ENCODE data around the gene NEDD4L. TPM values are rescaled to one million over a fixed set of nuclear protein-coding genes. Genes with fewer than 3 reads are reported as not detected.

Gene NEDD4L
- total RNA-seq, 1 donor from 2014 or later = 30.9 TPM

DNA sequence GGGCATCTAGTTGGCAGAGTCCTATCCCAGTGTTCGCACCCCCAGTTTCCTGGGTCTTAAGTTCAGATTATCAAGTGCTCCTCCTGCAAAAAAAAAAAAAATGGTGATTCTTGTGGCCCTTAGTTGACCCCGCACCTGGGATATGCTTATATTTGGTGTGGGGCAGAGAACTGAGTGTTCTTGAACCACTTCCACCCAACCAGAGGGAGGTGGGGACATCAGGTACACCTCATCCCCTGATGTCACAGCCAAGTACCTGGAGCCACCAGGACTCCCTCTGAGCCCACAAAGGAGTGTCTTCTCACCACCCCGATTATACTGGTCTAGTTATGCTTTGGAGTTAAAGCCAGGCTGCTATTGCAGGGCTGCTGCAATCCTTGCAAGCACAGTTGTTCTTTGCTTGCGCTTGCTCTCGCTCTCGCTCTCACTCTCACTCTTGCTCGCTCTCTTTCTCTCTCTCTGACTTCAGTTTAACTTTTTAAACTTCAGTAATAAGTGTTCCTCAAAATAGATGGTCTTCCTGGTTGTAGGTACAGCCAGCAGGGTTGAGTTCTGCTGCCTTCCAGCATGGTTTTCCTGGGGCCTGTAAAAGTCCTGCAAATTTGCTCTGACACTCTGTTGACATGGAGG is 265.7 kb downstream of the NEDD4L start:
- DNase-seq (ENCODE audit: low spot score) (no peak), ATAC-seq (no peak)
- intact Hi-C loops (cut with DNase I) = loop anchor here (10.0 kb wide), 1 partner anchor 65 kb away; no protein-coding TSS in a partner anchor

DNA sequence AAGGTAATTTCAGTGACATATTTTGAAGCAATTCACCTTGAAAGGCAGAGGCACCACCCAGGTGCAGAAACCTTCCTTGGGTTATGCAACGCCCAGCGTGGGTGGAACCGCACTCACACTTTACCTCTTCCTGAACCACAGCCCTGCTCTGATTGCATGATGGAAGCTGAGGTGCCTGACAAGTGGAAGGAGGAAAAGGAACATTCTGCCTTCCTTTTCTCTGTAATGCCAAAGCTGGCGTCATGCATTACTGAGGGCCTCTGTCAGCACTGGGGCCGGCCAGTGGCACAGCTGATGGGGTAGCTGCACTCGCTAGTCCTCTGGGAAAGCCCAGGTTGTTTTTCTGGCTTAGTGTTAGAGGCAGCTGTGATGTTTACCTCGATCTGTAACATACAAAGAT is 266.5 kb downstream of the NEDD4L start:
- no peak for DNase-seq (ENCODE audit: low spot score)
- intact Hi-C loops (cut with DNase I) = loop anchor here (10.0 kb wide), 1 partner anchor 64 kb away; no protein-coding TSS in a partner anchor
- ATAC-seq = no peak

DNA sequence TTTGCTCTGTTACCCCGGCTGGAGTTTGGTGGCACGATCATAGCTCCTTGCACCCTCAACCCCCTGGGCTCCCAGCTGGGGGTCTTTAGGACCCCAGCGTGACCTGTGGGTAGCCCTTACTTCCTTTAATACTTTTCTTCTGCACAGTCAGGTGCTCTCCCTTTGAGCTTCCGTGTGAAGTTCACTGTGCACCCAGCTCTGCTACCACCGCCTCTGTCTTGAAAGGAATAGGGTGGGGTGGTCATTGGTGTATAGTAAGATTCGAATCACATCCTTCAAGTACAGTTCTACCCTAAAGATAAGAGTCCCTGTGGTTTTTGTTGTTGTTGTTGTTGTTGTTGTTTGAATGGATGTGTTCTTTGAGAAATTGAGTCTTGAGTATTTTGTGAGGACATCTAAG is 267.4 kb downstream of the NEDD4L start:
- intact Hi-C loops (cut with DNase I) = loop anchor here (10.0 kb wide), 1 partner anchor 63 kb away; no protein-coding TSS in a partner anchor
- no peak for ATAC-seq

DNA sequence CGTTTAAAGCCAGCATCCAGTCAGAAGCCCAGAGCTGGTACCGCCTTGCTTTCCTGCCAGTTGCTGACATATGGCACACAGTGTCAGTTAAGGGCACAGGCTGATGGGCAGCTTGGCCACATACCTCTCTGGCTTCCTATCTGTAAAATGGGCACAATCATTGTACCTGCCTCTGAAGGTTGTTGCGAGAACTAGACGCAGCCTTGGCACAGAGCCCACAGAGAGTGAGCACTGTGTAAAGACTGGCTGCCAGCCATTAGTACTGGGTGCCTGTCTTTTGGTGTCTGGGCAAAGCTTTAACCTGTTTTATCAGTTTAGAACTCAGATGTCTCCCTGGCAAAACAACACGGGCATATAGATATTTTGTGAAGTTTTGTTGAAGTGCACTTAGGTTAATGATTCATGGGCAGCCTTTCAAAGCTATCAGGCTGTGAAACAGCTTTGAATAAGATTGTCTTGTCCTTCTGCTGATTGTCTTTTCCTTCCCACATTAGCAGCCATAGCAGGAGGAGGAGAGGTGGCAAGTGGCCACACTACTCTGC is 269.5 kb downstream of the NEDD4L start:
- ATAC-seq (no peak), DNase-seq (ENCODE audit: low spot score) (no peak)
- intact Hi-C loops (cut with DNase I) = loop anchor here (10.0 kb wide), 1 partner anchor 61 kb away; no protein-coding TSS in a partner anchor

More for the DNA sequence above, 267.4 kb downstream of the NEDD4L start:
- no peak for DNase-seq (ENCODE audit: low spot score)

DNA sequence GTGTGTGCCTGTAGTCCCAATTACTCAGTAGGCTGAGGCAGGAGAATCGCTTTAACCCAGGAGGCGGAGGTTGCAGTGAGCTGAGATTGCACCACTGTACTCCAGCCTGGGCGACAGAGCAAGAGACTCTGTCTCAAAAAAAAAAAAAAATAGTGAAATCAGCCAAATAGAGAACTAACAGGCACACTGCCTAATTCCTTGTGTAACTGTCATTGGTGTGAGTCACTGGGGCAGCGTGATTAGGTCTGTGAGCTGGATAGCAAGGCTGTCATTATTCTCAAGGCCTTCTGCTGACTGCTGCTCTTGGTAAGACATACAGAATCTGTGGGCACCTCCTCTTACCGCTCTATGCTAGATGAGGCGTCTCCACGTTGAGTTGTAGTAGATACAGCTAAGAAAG is 270.3 kb downstream of the NEDD4L start:
- intact Hi-C loops (cut with DNase I) = loop anchor here (10.0 kb wide), 1 partner anchor 61 kb away; no protein-coding TSS in a partner anchor

DNA sequence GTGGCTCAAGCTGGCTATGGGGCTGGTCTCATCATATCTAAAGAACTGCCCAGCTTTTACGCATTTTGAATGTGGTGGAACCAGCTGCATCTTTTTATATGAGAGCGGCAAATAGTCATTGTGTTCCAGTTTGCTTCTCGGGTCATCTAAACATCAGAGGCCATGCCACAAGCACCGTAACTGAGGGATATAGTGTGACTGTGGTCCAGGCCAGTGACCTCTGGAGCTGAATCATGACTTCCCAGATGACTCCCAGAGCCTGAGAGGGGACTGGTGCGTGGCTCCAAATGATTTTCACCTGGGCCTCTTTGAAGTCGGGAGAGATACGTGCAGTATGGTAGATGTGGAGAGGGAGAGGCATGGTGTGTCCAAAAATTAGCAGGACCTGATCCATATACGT is 271.0 kb downstream of the NEDD4L start:
- ATAC-seq (no peak), DNase-seq (ENCODE audit: low spot score) (no peak)
- intact Hi-C loops (cut with DNase I) = loop anchor here (10.0 kb wide), 1 partner anchor 60 kb away; no protein-coding TSS in a partner anchor

More for the DNA sequence above, 270.3 kb downstream of the NEDD4L start:
- peak; percentile 92 for ATAC-seq
- no peak for DNase-seq (ENCODE audit: low spot score)

DNA sequence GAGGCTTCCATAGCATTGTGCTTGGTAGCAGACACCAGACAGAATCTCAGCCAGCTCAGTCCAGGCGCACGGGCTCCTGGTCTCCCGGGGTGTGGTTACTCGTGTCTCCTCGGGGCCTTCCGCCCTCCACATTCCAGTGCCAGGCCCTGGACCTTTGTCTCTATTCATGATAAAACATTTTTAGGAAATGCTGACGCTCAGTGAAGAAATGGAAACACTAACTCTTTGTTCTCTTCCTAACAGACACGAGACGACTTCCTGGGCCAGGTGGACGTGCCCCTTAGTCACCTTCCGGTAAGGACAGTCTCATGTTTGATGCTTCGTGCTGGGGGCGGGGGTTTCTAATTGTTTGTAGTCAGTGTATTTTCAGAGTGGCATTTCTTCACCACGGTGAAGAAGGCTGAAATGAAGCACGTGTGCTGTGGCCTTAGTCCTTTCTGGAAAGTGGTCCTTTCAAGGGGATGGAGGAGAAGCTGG is 271.8 kb downstream of the NEDD4L start:
- intact Hi-C loops (cut with DNase I) = loop anchor here (10.0 kb wide), 1 partner anchor 59 kb away; no protein-coding TSS in a partner anchor

DNA sequence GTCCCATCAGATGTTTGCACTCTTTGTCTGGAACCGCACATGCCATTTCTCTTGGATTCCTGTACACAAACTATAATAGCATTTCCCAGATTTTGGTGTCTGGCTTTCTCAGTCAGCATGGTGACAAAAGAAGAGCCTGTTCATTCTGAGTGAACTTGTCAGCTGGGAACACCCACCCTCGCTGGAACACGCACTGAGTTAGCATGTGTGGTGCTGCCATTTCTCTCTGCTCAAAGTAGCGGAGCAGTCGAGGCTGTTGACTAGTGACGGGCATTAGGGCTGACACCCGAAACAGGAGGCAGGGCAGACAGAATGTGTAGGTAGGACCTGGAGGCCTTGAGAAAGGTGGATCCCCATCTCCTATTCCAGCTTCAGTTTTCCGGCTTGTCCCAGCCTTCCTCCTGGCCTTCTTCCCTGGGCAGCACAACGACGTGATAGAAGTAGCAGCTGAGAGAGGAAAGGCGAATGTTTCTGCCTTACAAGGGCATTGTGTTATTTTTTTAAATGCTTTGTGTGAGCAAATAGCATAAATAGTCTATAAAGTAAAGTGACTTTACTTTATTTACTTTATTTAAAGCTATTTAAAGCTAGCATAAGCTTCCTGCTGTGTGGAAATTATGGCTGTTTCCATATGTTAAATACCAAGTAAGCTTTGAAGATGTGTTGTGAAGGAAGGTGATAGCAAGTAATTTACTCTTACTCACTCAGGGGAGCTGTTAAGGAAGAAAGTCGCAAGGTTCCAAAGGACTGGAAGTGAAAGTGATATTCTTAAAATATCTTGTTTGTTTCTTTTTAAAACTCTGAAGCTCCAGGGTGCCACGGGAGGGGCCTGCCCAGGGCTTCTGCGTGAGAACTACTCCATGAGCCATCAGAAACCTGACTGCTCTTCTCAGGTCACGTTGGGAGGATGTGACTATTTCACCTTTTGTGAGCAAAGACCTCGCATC is 272.6 kb downstream of the NEDD4L start:
- DNase-seq (ENCODE audit: low spot score) (no peak), ATAC-seq (no peak)
- intact Hi-C loops (cut with DNase I) = loop anchor here (10.0 kb wide), 1 partner anchor 58 kb away; no protein-coding TSS in a partner anchor

More for the DNA sequence above, 271.8 kb downstream of the NEDD4L start:
- no peak for DNase-seq (ENCODE audit: low spot score)
- no peak for ATAC-seq

DNA sequence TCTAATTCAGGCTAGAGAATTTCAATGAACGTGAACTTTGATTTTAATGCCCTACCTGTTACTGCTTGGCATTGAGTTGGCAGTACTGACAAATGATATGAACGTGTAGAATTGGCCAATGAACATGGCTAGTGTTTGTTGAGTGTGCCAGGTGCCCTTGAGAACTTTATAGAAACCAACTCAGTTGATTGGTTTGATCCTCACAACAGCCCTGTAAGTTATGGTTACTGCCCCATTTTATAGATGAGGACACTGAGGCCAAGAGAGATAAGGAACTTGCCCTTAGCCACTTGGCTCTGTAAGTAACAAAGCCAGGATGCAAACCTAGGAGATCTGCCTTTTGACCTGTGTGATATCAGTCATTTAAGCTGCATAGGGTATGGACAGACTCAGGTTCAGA is 275.7 kb downstream of the NEDD4L start:
- no peak for ATAC-seq

DNA sequence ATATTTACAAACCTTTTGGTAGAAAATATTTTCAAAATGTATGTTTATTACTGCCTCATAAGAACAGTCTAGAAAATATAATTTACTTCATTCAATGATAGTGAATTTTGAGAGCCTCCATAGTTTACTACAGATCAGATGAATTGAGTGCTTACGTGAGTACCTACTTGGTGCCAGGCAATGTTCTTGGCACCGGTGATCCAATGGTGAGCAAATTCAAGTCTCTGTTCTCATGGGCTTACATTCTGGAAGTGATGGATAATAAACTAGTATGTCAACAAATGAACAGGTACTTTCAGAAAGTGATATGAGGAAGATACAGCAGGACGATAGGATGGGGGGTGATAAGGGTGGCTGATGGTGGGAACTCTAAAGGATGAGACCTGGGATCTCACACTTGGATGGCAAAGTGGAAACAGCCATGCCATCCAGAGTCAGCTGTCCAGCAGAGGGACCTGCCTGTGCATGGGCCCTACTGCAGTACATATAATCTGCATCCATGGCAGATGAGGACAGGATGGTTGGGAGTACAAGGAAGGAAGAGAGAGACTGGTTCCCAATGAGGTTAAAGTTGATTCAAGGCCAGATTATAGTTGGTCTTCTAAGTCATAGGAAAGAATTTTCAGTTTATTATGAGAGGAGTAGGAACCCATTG is 277.0 kb downstream of the NEDD4L start:
- ATAC-seq (no peak), DNase-seq (ENCODE audit: low spot score) (no peak)
- intact Hi-C loops (cut with DNase I) = no loop called here

More for the DNA sequence above, 275.7 kb downstream of the NEDD4L start:
- intact Hi-C loops (cut with DNase I) = loop anchor here (10.0 kb wide), 1 partner anchor 55 kb away; no protein-coding TSS in a partner anchor
- DNase-seq (ENCODE audit: low spot score) = no peak

DNA sequence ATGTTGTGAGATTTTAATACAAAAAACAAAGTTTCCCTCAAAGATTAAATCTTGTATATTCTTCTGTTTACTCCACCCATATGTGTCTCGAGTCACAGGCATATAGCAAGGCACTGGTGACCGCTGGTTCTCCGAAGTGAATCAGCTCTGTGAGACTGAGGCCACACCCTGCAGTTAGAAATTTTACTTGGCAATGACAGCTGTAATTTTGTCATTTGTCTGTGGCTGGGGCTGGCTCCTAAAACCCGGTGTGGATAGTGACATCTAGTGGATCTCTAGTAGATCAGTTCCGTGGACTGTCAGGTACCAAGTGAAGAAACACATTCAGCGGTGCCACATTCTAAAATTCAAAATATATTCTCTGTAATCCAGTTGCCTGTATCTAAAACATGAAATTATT is 278.0 kb downstream of the NEDD4L start:
- DNase-seq (ENCODE audit: low spot score) (no peak), ATAC-seq (peak; percentile 94)
- intact Hi-C loops (cut with DNase I) = no loop called here

DNA sequence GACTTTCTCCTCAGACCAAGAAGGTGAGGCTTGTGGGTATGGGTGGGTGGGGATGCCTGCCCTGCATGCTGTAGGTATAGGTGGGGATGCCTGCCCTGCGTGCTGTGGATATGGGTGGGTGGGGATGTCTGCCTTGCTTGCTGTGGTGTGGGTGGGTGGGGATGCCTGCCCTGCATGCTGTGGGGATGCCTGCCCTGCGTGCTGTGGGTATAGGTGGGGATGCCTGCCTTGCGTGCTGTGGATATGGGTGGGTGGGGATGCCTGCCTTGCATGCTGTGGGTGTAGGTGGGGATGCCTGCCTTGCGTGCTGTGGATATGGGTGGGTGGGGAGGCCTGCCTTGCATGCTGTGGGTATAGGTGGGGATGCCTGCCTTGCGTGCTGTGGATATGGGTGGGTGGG is 278.4 kb downstream of the NEDD4L start:
- intact Hi-C loops (cut with DNase I) = no loop called here
- no peak for ATAC-seq

DNA sequence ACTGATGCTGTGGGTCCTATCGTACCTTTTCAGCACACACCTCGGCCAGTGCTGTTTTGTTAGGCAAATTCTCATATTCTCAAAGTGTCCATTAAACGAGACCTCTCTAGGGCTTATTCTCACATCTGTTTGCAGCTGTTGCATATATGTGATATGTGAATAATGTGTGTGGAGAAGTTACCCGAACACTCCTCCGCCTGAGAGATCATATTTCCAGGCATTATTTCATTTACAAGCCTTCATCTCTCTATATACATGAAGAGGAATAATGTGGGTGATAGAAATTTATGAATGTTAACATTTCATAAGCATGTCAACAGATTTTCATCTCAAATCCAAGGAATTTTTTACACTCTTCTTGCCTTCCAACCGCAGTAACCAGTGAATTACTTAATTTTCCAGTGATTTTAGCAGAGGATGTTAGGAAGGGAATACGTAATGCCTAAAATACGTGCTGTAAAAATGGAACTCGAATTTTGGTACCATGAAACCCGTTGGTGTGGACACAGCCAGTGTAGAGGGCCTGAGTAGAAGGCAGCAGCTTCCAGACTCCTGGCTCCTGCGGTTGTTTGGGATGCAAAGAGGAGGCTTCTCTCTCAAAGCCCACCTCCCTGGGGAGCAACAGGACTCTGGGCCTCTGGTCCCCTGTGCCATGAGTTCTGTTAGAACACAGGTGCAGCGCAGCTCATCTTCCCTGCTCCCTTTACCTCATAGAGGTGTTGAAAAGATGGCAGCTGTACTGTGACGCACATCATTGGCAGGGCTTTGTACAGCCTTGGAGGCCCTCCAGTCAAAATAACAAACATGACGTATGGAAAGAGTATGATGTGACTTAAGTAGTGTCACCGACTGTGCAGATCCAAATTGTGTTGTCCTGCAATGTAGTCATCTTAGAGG is 280.1 kb downstream of the NEDD4L start:
- intact Hi-C loops (cut with DNase I) = no loop called here
- DNase-seq (ENCODE audit: low spot score) (no peak), ATAC-seq (no peak)

More for the DNA sequence above, 278.4 kb downstream of the NEDD4L start:
- no peak for DNase-seq (ENCODE audit: low spot score)

DNA sequence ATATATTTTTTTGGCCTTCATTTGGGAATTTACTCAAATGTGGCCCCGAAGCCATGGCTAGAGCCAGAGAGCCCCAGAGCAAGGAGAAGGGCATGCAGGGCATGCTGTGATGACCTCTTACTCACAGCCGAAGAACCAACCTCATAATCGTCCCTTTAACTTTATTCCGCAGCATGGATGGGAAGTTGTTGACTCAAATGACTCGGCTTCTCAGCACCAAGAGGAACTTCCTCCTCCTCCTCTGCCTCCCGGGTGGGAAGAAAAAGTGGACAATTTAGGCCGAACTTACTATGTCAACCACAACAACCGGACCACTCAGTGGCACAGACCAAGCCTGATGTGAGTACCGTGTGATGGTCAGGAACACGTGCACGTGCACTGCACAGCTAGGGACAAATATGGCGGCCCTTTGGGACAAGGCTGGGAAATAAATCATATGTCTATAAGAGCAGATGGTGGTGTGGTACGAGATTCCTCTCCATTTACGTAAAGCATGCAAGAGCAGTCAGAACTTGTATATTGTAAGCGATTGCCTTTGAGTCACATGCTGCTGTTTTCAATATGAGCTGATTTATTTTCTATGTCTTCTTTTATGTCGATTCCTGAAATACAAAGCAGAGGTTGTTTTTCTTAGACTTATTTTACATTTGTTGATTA is 280.9 kb downstream of the NEDD4L start:
- no peak for DNase-seq (ENCODE audit: low spot score)
- ATAC-seq = no peak
- intact Hi-C loops (cut with DNase I) = no loop called here

DNA sequence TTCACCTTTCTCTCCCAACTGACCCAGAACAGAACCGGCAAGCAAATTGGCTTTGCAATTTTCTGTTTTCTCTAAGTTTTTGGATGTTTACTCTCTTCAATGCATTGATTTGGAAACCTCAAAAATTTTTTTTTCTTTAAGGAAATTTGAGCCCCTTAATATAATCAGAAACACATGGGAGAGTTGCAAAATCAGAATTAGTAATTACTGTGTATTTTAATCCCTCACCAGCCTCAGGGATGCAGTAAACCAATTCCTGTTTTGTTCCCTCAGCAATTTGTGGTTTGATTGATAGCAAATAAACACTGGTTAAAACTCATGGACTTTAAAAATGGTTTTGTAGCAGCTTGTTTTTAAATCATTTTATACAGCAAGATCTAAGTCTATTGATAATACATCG is 281.5 kb downstream of the NEDD4L start:
- DNase-seq (ENCODE audit: low spot score) (no peak), ATAC-seq (no peak)
- intact Hi-C loops (cut with DNase I) = no loop called here

DNA sequence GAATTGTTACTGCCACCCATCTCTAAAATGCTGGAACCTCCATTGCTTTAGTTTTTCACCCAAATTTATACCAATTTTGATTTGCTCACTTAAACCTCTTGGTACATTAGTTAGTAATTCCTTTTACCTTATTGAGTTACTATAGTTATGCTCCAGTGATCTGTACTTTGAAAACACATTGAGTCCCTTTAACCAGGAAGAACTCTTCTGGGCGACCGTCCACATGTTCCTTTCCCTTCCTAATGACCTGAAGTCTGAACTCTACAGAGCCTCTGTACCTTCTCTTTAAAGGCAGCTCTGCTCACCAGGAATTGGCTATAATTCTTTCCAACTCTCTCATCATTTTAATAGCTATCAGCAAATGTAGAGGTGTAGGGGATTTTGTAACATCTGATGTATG is 290.0 kb downstream of the NEDD4L start:
- no peak for DNase-seq (ENCODE audit: low spot score)
- intact Hi-C loops (cut with DNase I) = no loop called here
- ATAC-seq = no peak

DNA sequence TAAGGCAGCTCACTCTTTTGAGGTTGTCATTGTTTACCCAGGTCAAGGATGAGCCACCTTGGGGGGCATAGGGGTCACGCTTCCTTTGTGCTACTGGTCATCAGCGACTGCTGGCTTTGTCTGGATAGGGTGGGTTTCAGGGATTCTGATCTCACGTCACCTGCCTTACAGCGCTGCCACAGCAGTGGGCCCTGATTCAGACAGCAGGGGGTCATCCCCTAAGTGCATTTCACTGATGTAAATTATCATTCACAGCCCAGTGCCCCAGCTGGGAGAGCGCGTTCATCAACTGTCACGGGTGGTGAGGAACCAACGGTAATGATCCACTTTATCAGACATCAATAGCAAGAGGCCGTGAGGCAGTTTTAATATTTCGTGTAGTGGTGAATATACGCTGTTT is 291.2 kb downstream of the NEDD4L start:
- intact Hi-C loops (cut with DNase I) = no loop called here
- ATAC-seq (no peak), DNase-seq (ENCODE audit: low spot score) (no peak)
